ENCODE measurements around the gene YPEL3. TPM values are rescaled to one million over a fixed set of nuclear protein-coding genes. Genes with fewer than 3 reads are reported as not detected.
"Not testable (repeated sequence)": the region's sequence is repeated elsewhere in the genome, so short reads cannot be mapped to it uniquely, and the experiment has no call there.

Gene YPEL3
- total RNA-seq, 1 donor from 2014 or later = 9.6 TPM

- Mint-ChIP-seq H3K9me3 (peaks cover 2% of the 10 kb centered on the region), H3K27ac (ENCODE audit: unreplicated experiment) (no peak overlapping the region), H3K27me3 (ENCODE audit: low read depth) (no peaks in the 10 kb centered on the region), H3K4me1 (peaks cover 12% of the 10 kb centered on the region), H3K4me3 (no peak overlapping the region), H3K36me3 (ENCODE audit: low read depth) (no peaks in the 10 kb centered on the region)
- DNase-seq (ENCODE audit: low read depth, low spot score) = no peak
- no peak for TF ChIP-seq CTCF (conservative IDR thresholded peaks at IDR 0.05)
These were observed 41.1 kb upstream of the YPEL3 start for GRCh38 chr16:30136971-30137605.

- Mint-ChIP-seq H3K27ac (ENCODE audit: unreplicated experiment) (no peak overlapping the region), H3K4me1 (peaks cover 9% of the 10 kb centered on the region), H3K9me3 (peaks cover 2% of the 10 kb centered on the region), H3K4me3 (no peak overlapping the region), H3K27me3 (ENCODE audit: low read depth) (no peaks in the 10 kb centered on the region), H3K36me3 (ENCODE audit: low read depth) (no peaks in the 10 kb centered on the region)
- TF ChIP-seq CTCF (conservative IDR thresholded peaks at IDR 0.05) = no peak
- DNase-seq (ENCODE audit: low read depth, low spot score) = no peak
These were observed 36.6 kb upstream of the YPEL3 start for GRCh38 chr16:30132591-30132990.

- Mint-ChIP-seq H3K4me3 (no peak overlapping the region), H3K9me3 (peaks cover 2% of the 10 kb centered on the region), H3K36me3 (ENCODE audit: low read depth) (no peaks in the 10 kb centered on the region), H3K27me3 (ENCODE audit: low read depth) (no peaks in the 10 kb centered on the region), H3K27ac (ENCODE audit: unreplicated experiment) (no peak overlapping the region), H3K4me1 (peaks cover 4% of the 10 kb centered on the region)
- TF ChIP-seq CTCF (conservative IDR thresholded peaks at IDR 0.05) = no peak
- DNase-seq (ENCODE audit: low read depth, low spot score) = no peak
These were observed 36.0 kb upstream of the YPEL3 start for GRCh38 chr16:30131869-30132475.

- no peaks in the 10 kb centered on the region for H3K9me3 Mint-ChIP-seq
- no peaks in the 10 kb centered on the region for H3K27me3 Mint-ChIP-seq (ENCODE audit: low read depth)
These were observed 32.0 kb upstream of the YPEL3 start for GRCh38 chr16:30127993-30128392.

GRCh38 chr16:30125690-30126089 is 29.7 kb upstream of the YPEL3 start:
- H3K27me3 Mint-ChIP-seq (ENCODE audit: low read depth); H3K27ac Mint-ChIP-seq (ENCODE audit: unreplicated experiment); DNase-seq (ENCODE audit: low read depth, low spot score); H3K36me3 Mint-ChIP-seq (ENCODE audit: low read depth); H3K9me3 Mint-ChIP-seq: not testable (repeated sequence)
- Mint-ChIP-seq H3K4me3 (peak overlapping the region; percentile 15), H3K4me1 (peaks cover 15% of the 10 kb centered on the region)

More at GRCh38 chr16:30127993-30128392, 32.0 kb upstream of the YPEL3 start:
- no peak for DNase-seq (ENCODE audit: low read depth, low spot score)
- no peak for TF ChIP-seq CTCF (conservative IDR thresholded peaks at IDR 0.05)
- peaks cover 9% of the 10 kb centered on the region for H3K4me1 Mint-ChIP-seq
- H3K27ac Mint-ChIP-seq (ENCODE audit: unreplicated experiment) = no peak overlapping the region
- no peak overlapping the region for H3K4me3 Mint-ChIP-seq
- no peaks in the 10 kb centered on the region for H3K36me3 Mint-ChIP-seq (ENCODE audit: low read depth)

- TF ChIP-seq CTCF (conservative IDR thresholded peaks at IDR 0.05) = no peak
- Mint-ChIP-seq H3K36me3 (ENCODE audit: low read depth) (no peaks in the 10 kb centered on the region), H3K27me3 (ENCODE audit: low read depth) (no peaks in the 10 kb centered on the region), H3K27ac (ENCODE audit: unreplicated experiment) (no peak overlapping the region), H3K9me3 (no peaks in the 10 kb centered on the region), H3K4me1 (peaks cover 15% of the 10 kb centered on the region), H3K4me3 (no peak overlapping the region)
- DNase-seq (ENCODE audit: low read depth, low spot score) = no peak
These were observed 29.0 kb upstream of the YPEL3 start for GRCh38 chr16:30124985-30125379.
